NCI-H526 treated with DMSO at 0.1 percent for 48 hours (cell line): Measurements from ENCODE around the gene KRTAP10-12.

Experiments
- DNase-seq: peaks from one replicate; lab custom pipeline; 2025; lab: John Stamatoyannopoulos, UW

The KRTAP10-12 gene

GRCh38 chr21:44734026-44734745, 37.2 kb downstream of the KRTAP10-12 start:
- no peak for DNase-seq

GRCh38 chr21:44734841-44735240, 37.9 kb downstream of the KRTAP10-12 start:
- DNase-seq = no peak

GRCh38 chr21:44735821-44736220, 38.8 kb downstream of the KRTAP10-12 start:
- no peak for DNase-seq

GRCh38 chr21:44736291-44737004, 39.5 kb downstream of the KRTAP10-12 start:
- DNase-seq = no peak

- no peak for DNase-seq
These were observed 40.9 kb downstream of the KRTAP10-12 start for GRCh38 chr21:44737706-44738354.

- DNase-seq = no peak
These were observed 41.6 kb downstream of the KRTAP10-12 start for GRCh38 chr21:44738621-44739020.

- DNase-seq = no peak
These were observed 42.3 kb downstream of the KRTAP10-12 start for GRCh38 chr21:44739316-44739715.

GRCh38 chr21:44740742-44741141, 43.8 kb downstream of the KRTAP10-12 start:
- no peak for DNase-seq

- no peak for DNase-seq
These were observed 44.9 kb downstream of the KRTAP10-12 start for GRCh38 chr21:44741921-44742320.

GRCh38 chr21:44742418-44743153, 45.6 kb downstream of the KRTAP10-12 start:
- DNase-seq = peak; percentile 37
